GM12878 (cell line): ENCODE data around the gene PRSS50.

Experiments
- CTCF ChIP-seq, 3 experiments: IDR thresholded peaks in 2 of 3; conservative IDR thresholded peaks in 1 of 3; 2 replicates each; pipeline ENCODE4 v1.5.1; 2011; ENCODE audit warnings: low read depth in 3 of 3, low read length in 3 of 3, mild to moderate bottlenecking in 3 of 3, control low read depth in 2 of 3, moderate library complexity in 2 of 3, inconsistent platforms in 1 of 3, mixed read lengths in 1 of 3; ENCODE audit not compliant: control insufficient read depth in 2 of 3, insufficient read depth in 1 of 3; ENCODE audit errors: extremely low read depth in 1 of 3
- EZH2 ChIP-seq: IDR thresholded peaks from 2 replicates; pipeline ENCODE4 v1.6.1; 2012; ENCODE audit warnings: low read depth, mild to moderate bottlenecking, control low read depth, inconsistent platforms, low read length, borderline replicate concordance; ENCODE audit not compliant: control insufficient read depth
- HCFC1 ChIP-seq: fragments of 150-350 bp; IDR thresholded peaks from 2 replicates; pipeline ENCODE4 v1.6.1; 2014; ENCODE audit warnings: low read length
- NRF1 ChIP-seq: conservative IDR thresholded peaks from 2 replicates; pipeline ENCODE4 v1.6.1; 2011; ENCODE audit warnings: mild to moderate bottlenecking, low read depth, low read length, improper control_type of control experiment
- POLR2A ChIP-seq: IDR thresholded peaks from 2 replicates; pipeline ENCODE4 v1.6.1; 2011; ENCODE audit warnings: low read depth, mild to moderate bottlenecking, low read length
- RCOR1 ChIP-seq: conservative IDR thresholded peaks from 2 replicates; pipeline ENCODE4 v1.6.1; 2012; ENCODE audit warnings: low read depth, low read length, improper control_type of control experiment
- SIX5 ChIP-seq: IDR thresholded peaks from 2 replicates; pipeline ENCODE4 v1.6.1; 2011; ENCODE audit warnings: mild to moderate bottlenecking, low read depth, low read length, moderate library complexity; ENCODE audit not compliant: severe bottlenecking
- SPI1 ChIP-seq: IDR thresholded peaks from 2 replicates; pipeline ENCODE4 v1.6.1; 2011; ENCODE audit warnings: low read depth, mild to moderate bottlenecking, low read length, moderate library complexity, borderline replicate concordance; ENCODE audit not compliant: insufficient read depth

DNA sequence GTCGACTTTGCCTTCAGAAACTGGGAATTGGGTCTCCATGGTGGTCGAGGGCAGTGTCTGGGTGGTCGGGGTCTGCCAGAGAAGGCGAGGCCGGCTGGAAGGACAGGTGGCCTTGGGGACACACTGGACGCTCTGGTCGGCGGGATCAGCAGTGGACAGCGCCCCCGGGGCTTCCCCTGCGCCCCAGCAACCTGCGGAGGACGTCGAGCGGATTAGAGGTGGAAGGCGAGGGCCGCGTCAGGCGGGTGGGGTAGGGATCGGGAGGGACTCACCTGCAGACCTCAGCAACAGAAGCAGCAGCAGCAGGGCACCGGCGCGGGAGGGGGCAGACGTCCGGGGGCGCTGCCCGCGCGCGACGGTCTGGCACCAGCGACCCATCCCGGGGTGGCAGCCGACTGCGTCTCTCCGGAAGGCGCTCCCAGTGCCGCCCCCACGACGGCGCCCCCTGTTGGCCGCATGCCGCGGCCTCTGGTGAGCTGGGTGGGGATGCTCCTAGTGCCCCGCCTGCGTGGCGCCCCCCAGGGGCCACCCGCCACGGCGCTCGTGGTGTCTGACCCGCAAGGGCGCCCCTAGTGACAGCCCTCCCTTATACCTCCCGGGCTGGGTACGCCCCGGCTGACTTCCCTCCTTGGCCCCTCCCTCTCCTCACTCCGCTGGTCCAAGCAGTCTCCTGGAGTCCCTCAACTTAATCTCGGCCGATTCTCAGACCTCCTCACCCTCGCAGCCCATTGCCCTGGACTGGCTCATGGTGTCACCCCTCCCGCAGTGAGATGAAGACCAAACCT lies at the start of gene PRSS50:
- TF ChIP-seq EZH2 (no peak), HCFC1 (no peak), RCOR1 (no peak), SPI1 (no peak), CTCF (IDR thresholded peaks at IDR 0.05 in 2 of 3, conservative IDR thresholded peaks at IDR 0.05 in 1 of 3; ENCODE audit: control insufficient read depth in 2 of 3, extremely low read depth in 1 of 3, insufficient read depth in 1 of 3, low read depth in 3 of 3, low read length in 3 of 3) (peak in 1 of 3 experiments; percentile 42; a peak in 2 of 6 replicates), SIX5 (no peak), POLR2A (no peak), NRF1 (no peak)
